K562 (cell line): ENCODE results near the gene ARHGAP28. TPM values are rescaled to one million over a fixed set of nuclear protein-coding genes. Genes with fewer than 3 reads are reported as not detected.

ENCODE experiments used
- ATAC-seq: fragments of 200-7000 bp; cut with Tn5 transposase; 3 replicates; pipeline ENCODE4 v1.9.1; 2020; ENCODE audit warnings: moderate library complexity
- BruUV-seq: library from RNA; stranded (reverse); fragments of 400-500 nt; replicated peaks from 2 replicates; lab custom pipeline; 2021; lab: Mats Ljungman, UMichigan
- CTCF ChIA-PET: fragments of 300-600 bp; formaldehyde crosslinking; extraction: SDS; loops from one replicate; lab custom pipeline; 2021; ENCODE audit warnings: low intra/inter-chr PET ratio; lab: Yijun Ruan, JAX
- POLR2A ChIA-PET: fragments of 300-600, 350-650 bp; sonication (Branson Sonifier 250); formaldehyde crosslinking; extraction: SDS; loops from one replicate; lab custom pipeline; 2021; ENCODE audit warnings: antibody characterized with exemption, inconsistent platforms; lab: Yijun Ruan, JAX
- DNase-seq, 4 experiments: peaks; one replicate each; pipeline versions ENCODE4 v3.0.0 to v3.0.0-alpha.2; 2011 to 2018; ENCODE audit warnings: low spot score in 3 of 4, mixed read lengths in 3 of 4; ENCODE audit errors: extremely low read depth in 1 of 4
- FAIRE-seq: peaks from 2 replicates; lab custom pipeline; 2011; peaks lifted over from hg19 to GRCh38; lab: Jason Lieb, UNC
- H2AFZ ChIP-seq: 2 replicates; pipeline ENCODE4 v1.6.0; 2011; ENCODE audit warnings: low read depth, low read length, control low read depth, inconsistent platforms
- H3K27ac ChIP-seq: fragments of 200-600 bp; 3 replicates; pipeline ENCODE4 v1.8.0; 2011; ENCODE audit warnings: low read depth, mild to moderate bottlenecking, control low read depth, inconsistent platforms, low read length, moderate library complexity, mixed read lengths; ENCODE audit errors: extremely low read depth
- H3K27me3 ChIP-seq, 2 experiments: fragments of 300-600 bp in 1 of 2; 2 replicates in 1 of 2; 3 replicates in 1 of 2; pipeline versions ENCODE4 v1.6.0 to v1.8.0; 2011; ENCODE audit warnings: inconsistent platforms in 2 of 2, low read length in 2 of 2, mild to moderate bottlenecking in 1 of 2, mixed read lengths in 1 of 2, moderate library complexity in 1 of 2; ENCODE audit not compliant: control insufficient read depth in 2 of 2, insufficient read depth in 2 of 2
- H3K36me3 ChIP-seq: fragments of 300-600 bp; 3 replicates; pipeline ENCODE4 v1.8.0; 2011; ENCODE audit warnings: mild to moderate bottlenecking, low read length, inconsistent platforms; ENCODE audit not compliant: control insufficient read depth, insufficient read depth
- H3K4me1 ChIP-seq, 2 experiments: fragments of 200-600 bp in 1 of 2; replicated peaks in 1 of 2; 2 replicates in 1 of 2; 3 replicates in 1 of 2; pipeline versions ENCODE4 v1.5.1 to v1.8.0; 2011; ENCODE audit warnings: inconsistent platforms in 2 of 2, low read length in 2 of 2, mild to moderate bottlenecking in 1 of 2, mixed read lengths in 1 of 2, moderate library complexity in 1 of 2; ENCODE audit not compliant: control insufficient read depth in 2 of 2, insufficient read depth in 2 of 2
- H3K4me2 ChIP-seq: 2 replicates; pipeline ENCODE4 v1.6.1; 2011; ENCODE audit warnings: low read length, control low read depth, inconsistent platforms, mixed read lengths; ENCODE audit not compliant: insufficient read depth
- H3K4me3 ChIP-seq: fragments of 200-600 bp; sonication (generic), shearing (Covaris generic); 2 replicates; pipeline ENCODE4 v1.5.1; 2016; ENCODE audit warnings: control low read depth, inconsistent platforms
- H3K79me2 ChIP-seq: fragments of 200-600 bp; 3 replicates; pipeline ENCODE4 v1.8.0; 2011; ENCODE audit warnings: low read length, inconsistent platforms; ENCODE audit not compliant: control insufficient read depth, insufficient read depth
- H3K9ac ChIP-seq, 2 experiments: 2 replicates each; pipeline versions ENCODE4 v1.6.0 to v1.6.1; 2011; ENCODE audit warnings: low read depth in 2 of 2, low read length in 2 of 2, control low read depth in 1 of 2, inconsistent platforms in 1 of 2, mild to moderate bottlenecking in 1 of 2, mixed read lengths in 1 of 2; ENCODE audit not compliant: insufficient read depth in 1 of 2
- H3K9me1 ChIP-seq: one replicate; pipeline ENCODE4 v1.6.0; 2011; ENCODE audit warnings: inconsistent platforms, mild to moderate bottlenecking, low read length, moderate library complexity; ENCODE audit not compliant: control insufficient read depth, insufficient read depth
- H3K9me3 ChIP-seq: replicated peaks from 2 replicates; pipeline ENCODE4 v1.5.1; 2011; ENCODE audit warnings: low read depth, low read length, inconsistent platforms; ENCODE audit not compliant: control insufficient read depth, insufficient read depth
- H4K20me1 ChIP-seq: replicated peaks from 2 replicates; pipeline ENCODE4 v1.6.1; 2011; ENCODE audit warnings: low read length, inconsistent platforms, mixed read lengths; ENCODE audit not compliant: control insufficient read depth, insufficient read depth
- ARHGAP35 ChIP-seq: fragments of 450-650 bp; IDR thresholded peaks from 2 replicates; pipeline ENCODE4 v1.6.1; 2018; ENCODE audit not compliant: partially characterized antibody
- E2F3 ChIP-seq: fragments of 250-450 bp; sonication (Bioruptor Pico); IDR thresholded peaks from 2 replicates; pipeline ENCODE4 v1.4.0; 2020; ENCODE audit warnings: mild to moderate bottlenecking
- EZH2 ChIP-seq: IDR thresholded peaks from 2 replicates; pipeline ENCODE4 v1.6.1; 2012; ENCODE audit warnings: low read depth, mild to moderate bottlenecking, inconsistent platforms, low read length, borderline replicate concordance
- FOXM1 ChIP-seq, 2 experiments: fragments of 450-650 bp in 1 of 2; sonication (generic) in 1 of 2; formaldehyde crosslinking in 1 of 2; IDR thresholded peaks; 2 replicates each; pipeline versions ENCODE4 v1.6.1 to v1.9.0; 2017 to 2022; ENCODE audit warnings: low read depth in 2 of 2, mild to moderate bottlenecking in 2 of 2, missing genetic modification reagents in 1 of 2, moderate library complexity in 1 of 2
- STAG1 ChIP-seq: sonication (generic); formaldehyde crosslinking; IDR thresholded peaks from 2 replicates; pipeline ENCODE4 v1.5.0; 2020; ENCODE audit warnings: missing genetic modification reagents, borderline replicate concordance
- ZKSCAN1 ChIP-seq: fragments of 150-350 bp; IDR thresholded peaks from 2 replicates; pipeline ENCODE4 v1.6.1; 2016; ENCODE audit warnings: low read depth, low read length
- WGBS: fragments of 100-300 bp; shearing (Covaris generic); methylation state at CpG from one replicate; pipeline ENCODE4 v1.1.6; 2016; ENCODE audit warnings: low coverage, mixed read lengths; ENCODE audit not compliant: insufficient coverage; ENCODE audit errors: missing lambda C conversion rate; 5-methylcytosine and 5-hydroxymethylcytosine counted together
- in situ Hi-C: fragments of 300-500 bp; cut with MboI; formaldehyde crosslinking; loops from 4 replicates; pipeline ENCODE4 v1.15.0; 2018; ENCODE audit warnings: inconsistent platforms, mixed read lengths
- intact Hi-C: fragments of 100-400 bp; cut with micrococcal nuclease; formaldehyde crosslinking; loops from 2 replicates; pipeline ENCODE4 v1.14.2; 2022
- polyA plus RNA-seq, 8 experiments: library from polyadenylated mRNA; depleted of rRNA in 4 of 8; stranded (reverse) in 5 of 8; unstranded in 3 of 8; fragments of >200 nt; fragmentation: Nextera tagmentation in 2 of 8; fragmentation: Illumina TruSeq in 1 of 8; extraction: Ambion mirVana in 2 of 8; extraction: Trizol in 1 of 8; gene quantifications; 2 replicates each; pipeline versions ENCODE4 v1.2.1 to v1.2.3, GENCODE V29; 2011 to 2014; ENCODE audit warnings: inconsistent platforms in 1 of 8, missing spikeins in 1 of 8
- total RNA-seq, 7 experiments: library from RNA; depleted of rRNA in 6 of 7; stranded (reverse); fragments of >200 nt in 6 of 7; fragmentation: Illumina TruSeq in 2 of 7; extraction: Trizol in 2 of 7; gene quantifications; 2 replicates each; pipeline versions ENCODE4 v1.2.1 to v1.2.3, GENCODE V29; 2011 to 2021; ENCODE audit warnings: low replicate concordance in 1 of 7
- TF ChIP-seq, protein P1 (sequence below): fragments of 250-450 bp; sonication (Bioruptor Pico); IDR thresholded peaks from 2 replicates; pipeline ENCODE4 v1.8.0; 2022; ENCODE audit warnings: inconsistent platforms, mild to moderate bottlenecking, moderate library complexity, borderline replicate concordance

Gene ARHGAP28
- total and polyA plus RNA-seq, 9 of the 15 experiments (the other 6 are each of a cell fraction or from before 2014, with no cell fraction given), result 0.93 to 5.9 (median 5.0) TPM

DNA sequence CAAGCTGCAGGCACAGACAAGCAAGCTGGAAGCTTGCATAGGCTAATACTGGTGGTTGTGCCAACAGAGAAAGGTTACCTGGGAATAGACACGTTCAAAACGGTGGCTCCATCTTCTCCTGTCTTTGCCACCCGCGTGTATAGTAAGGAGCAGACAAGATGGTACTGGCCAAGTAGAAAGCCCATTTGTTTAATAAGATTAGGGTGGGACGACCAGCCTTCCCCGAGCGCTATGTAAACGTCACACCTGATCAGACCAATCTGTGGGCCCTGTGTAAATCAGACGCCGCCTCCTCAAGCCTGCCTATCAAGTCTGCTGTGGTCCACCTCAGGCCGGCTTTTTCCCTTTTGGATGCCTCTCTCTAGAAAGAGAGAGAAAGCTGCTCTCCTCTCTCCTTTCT, 198.8 kb downstream of the ARHGAP28 start:
- TF ChIP-seq FOXM1 (IDR thresholded peaks at IDR 0.05; ENCODE audit: low read depth), result no peak
- no peak for TF ChIP-seq FOXM1 (CRISPR knock-in tag; IDR thresholded peaks at IDR 0.05; ENCODE audit: low read depth)
- TF ChIP-seq E2F3 (CRISPR knock-in tag), result no peak
- no peak for TF ChIP-seq STAG1 (CRISPR knock-in tag)
- TF ChIP-seq, protein P1, sequence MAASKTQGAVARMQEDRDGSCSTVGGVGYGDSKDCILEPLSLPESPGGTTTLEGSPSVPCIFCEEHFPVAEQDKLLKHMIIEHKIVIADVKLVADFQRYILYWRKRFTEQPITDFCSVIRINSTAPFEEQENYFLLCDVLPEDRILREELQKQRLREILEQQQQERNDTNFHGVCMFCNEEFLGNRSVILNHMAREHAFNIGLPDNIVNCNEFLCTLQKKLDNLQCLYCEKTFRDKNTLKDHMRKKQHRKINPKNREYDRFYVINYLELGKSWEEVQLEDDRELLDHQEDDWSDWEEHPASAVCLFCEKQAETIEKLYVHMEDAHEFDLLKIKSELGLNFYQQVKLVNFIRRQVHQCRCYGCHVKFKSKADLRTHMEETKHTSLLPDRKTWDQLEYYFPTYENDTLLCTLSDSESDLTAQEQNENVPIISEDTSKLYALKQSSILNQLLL (CRISPR knock-in tag), result no peak
- TF ChIP-seq ZKSCAN1, result no peak
- TF ChIP-seq EZH2, result no peak
- TF ChIP-seq ARHGAP35, result no peak
- ATAC-seq (no peak), DNase-seq (no peak), FAIRE-seq (no peak)
- Histone ChIP-seq H2AFZ (no peak overlapping the region), H3K27me3 (no peaks in the 10 kb centered on the region), H3K79me2 (no peaks in the 10 kb centered on the region), H4K20me1 (no peaks in the 10 kb centered on the region), H3K9ac (no peak overlapping the region), H3K9me1 (no peaks in the 10 kb centered on the region), H3K36me3 (no peaks in the 10 kb centered on the region), H3K4me2 (no peak overlapping the region), H3K4me3 (no peak overlapping the region), H3K4me1 (peaks cover 11 to 16% of the 10 kb centered on the region in 2 experiments), H3K9me3 (no peaks in the 10 kb centered on the region), H3K27ac (no peak overlapping the region)
- WGBS, result 65% methylated on average over 10 of the region's 11 CpGs
- CTCF ChIA-PET, result no interaction called here
- no TSS peak for BruUV-seq
- POLR2A ChIA-PET, result interaction anchor here (1.1 kb wide), 1 partner anchor 13 kb away, joined by 3 read pairs; no protein-coding TSS in a partner anchor
- in situ Hi-C loops, result loop anchor here (10.0 kb wide), 1 partner anchor 246 kb away; no protein-coding TSS in a partner anchor
- intact Hi-C loops, result no loop called here
